Small intestine (tissue), 7 donors: ENCODE results near the gene NRM. TPM values are rescaled to one million over a fixed set of nuclear protein-coding genes. Genes with fewer than 3 reads are reported as not detected.
"Not testable (repeated sequence)": the region's sequence is repeated elsewhere in the genome, so short reads cannot be mapped to it uniquely, and the experiment has no call there.

ENCODE experiments used
- DNase-seq, 2 donors: peaks; one replicate each; pipeline versions ENCODE4 v3.0.0 to v3.0.0-alpha.2; 2013
- FAIRE-seq: peaks from 2 replicates; lab custom pipeline; 2012; peaks lifted over from hg19 to GRCh38; lab: Jason Lieb, UNC
- H3K27ac ChIP-seq, 3 donors: one replicate each; pipeline ENCODE4 v1.5.1; 2013; ENCODE audit warnings: low read length in 2 of 3, mild to moderate bottlenecking in 2 of 3, control low read depth in 1 of 3, inconsistent platforms in 1 of 3, low read depth in 1 of 3, moderate library complexity in 1 of 3
- H3K27me3 ChIP-seq, 3 donors: one replicate each; pipeline ENCODE4 v1.6.1; 2013; ENCODE audit warnings: low read length in 3 of 3, inconsistent platforms in 1 of 3; ENCODE audit not compliant: control insufficient read depth in 3 of 3, insufficient read depth in 3 of 3
- H3K36me3 ChIP-seq, 3 donors: one replicate each; pipeline ENCODE4 v1.6.1; 2013; ENCODE audit warnings: low read length in 3 of 3, inconsistent platforms in 1 of 3, low read depth in 1 of 3, mild to moderate bottlenecking in 1 of 3, moderate library complexity in 1 of 3; ENCODE audit not compliant: control insufficient read depth in 3 of 3, insufficient read depth in 2 of 3
- H3K4me1 ChIP-seq, 3 donors: one replicate each; pipeline ENCODE4 v1.6.1; 2013; ENCODE audit warnings: low read length in 2 of 3, inconsistent platforms in 1 of 3, low read depth in 1 of 3, mild to moderate bottlenecking in 1 of 3, moderate library complexity in 1 of 3; ENCODE audit not compliant: control insufficient read depth in 3 of 3, insufficient read depth in 2 of 3
- H3K4me3 ChIP-seq, 3 donors: one replicate each; pipeline ENCODE4 v1.5.1; 2013; ENCODE audit warnings: low read length in 3 of 3, control low read depth in 1 of 3, inconsistent platforms in 1 of 3, low read depth in 1 of 3, mild to moderate bottlenecking in 1 of 3, moderate library complexity in 1 of 3
- H3K9me3 ChIP-seq, 2 donors: one replicate each; pipeline ENCODE4 v1.6.1; 2013; ENCODE audit warnings: low read depth in 1 of 2, low read length in 1 of 2; ENCODE audit not compliant: control insufficient read depth in 2 of 2, insufficient read depth in 1 of 2
- WGBS, 3 donors: extraction: QIAGEN DNeasy Blood & Tissue Kit; methylation state at CpG; one replicate each; pipeline ENCODE4 v1.1.7; 2013; 5-methylcytosine and 5-hydroxymethylcytosine counted together
- polyA plus RNA-seq, 4 donors: library from polyadenylated mRNA; stranded (reverse) in 3 of 4; unstranded in 1 of 4; fragments of 200-250 nt in 3 of 4; fragments of 120-200 nt in 1 of 4; gene quantifications; one replicate each; pipeline versions ENCODE4 v1.2.1 to v1.2.3, GENCODE V29; 2013
- donor health status: healthy with polysubstance abuse.
- donor health status: control.
- donor health status: control.
- donor health status: Bipolar disorder and iron deficiency.
- donor health status: healthy.

NRM gene
- polyA plus RNA-seq, 4 donors: 1.1 to 14.2 (median 8.0) TPM

- peak within 1 kb of the TSS; percentile 81 to 90 (median 84) for H3K27ac ChIP-seq
- no peaks in the 10 kb centered on the region for H3K27me3 ChIP-seq
- peaks cover 11 to 43% (median 18%) of the 10 kb centered on the region in 3 donors for H3K36me3 ChIP-seq
- WGBS, 3 donors: 0 to 1% (median 1%) methylated on average over 57 of the region's 57 CpGs
- peaks cover 0 to 6% (median 5%) of the 10 kb centered on the region in 3 donors for H3K4me1 ChIP-seq
- no peak for FAIRE-seq
- no peaks in the 10 kb centered on the region for H3K9me3 ChIP-seq
- DNase-seq: peak; percentile 97 to 98
- H3K4me3 ChIP-seq: peak within 1 kb of the TSS; percentile 88 to 96 (median 88)
Measured at GRCh38 chr6:30672445-30673253, 18.1 kb downstream of the NRM start, which contains the start of gene DHX16. Gene DHX16, minus strand, starts transcription at chr6:30673006. Its CDS starts 165 bp downstream, at chr6:30672841.

GRCh38 chr6:30670760-30671527 lies 19.8 kb downstream of the NRM start:
- no peak overlapping the region for H3K4me3 ChIP-seq
- peaks cover 8 to 39% (median 12%) of the 10 kb centered on the region in 3 donors for H3K36me3 ChIP-seq
- no peaks in the 10 kb centered on the region for H3K9me3 ChIP-seq
- no peaks in the 10 kb centered on the region for H3K27me3 ChIP-seq
- no peak for FAIRE-seq
- DNase-seq: no peak
- H3K27ac ChIP-seq: no peak overlapping the region
- WGBS, 3 donors: 90 to 91% (median 90%) methylated on average over 27 of the region's 27 CpGs
- peaks cover 0 to 6% (median 5%) of the 10 kb centered on the region in 3 donors for H3K4me1 ChIP-seq

GRCh38 chr6:30666300-30666699 lies 24.5 kb downstream of the NRM start:
- H3K9me3 ChIP-seq, H3K27ac ChIP-seq, FAIRE-seq, DNase-seq, H3K27me3 ChIP-seq, H3K4me1 ChIP-seq, H3K4me3 ChIP-seq: not testable (repeated sequence)
- H3K36me3 ChIP-seq: peaks cover 21 to 84% (median 35%) of the 10 kb centered on the region in 3 donors
- 66 to 69% (median 68%) methylated on average over 2 of the region's 2 CpGs for WGBS, 3 donors

GRCh38 chr6:30664994-30665767 lies 25.6 kb downstream of the NRM start:
- Histone ChIP-seq H3K4me1 (no peaks in the 10 kb centered on the region), H3K36me3 (peaks cover 15 to 82% (median 30%) of the 10 kb centered on the region in 3 donors), H3K27ac (no peak overlapping the region), H3K27me3 (no peaks in the 10 kb centered on the region), H3K9me3 (no peaks in the 10 kb centered on the region), H3K4me3 (no peak overlapping the region)
- WGBS, 3 donors: 94 to 96% (median 94%) methylated on average over 32 to 34 of the region's 34 CpGs
- DNase-seq: no peak
- no peak for FAIRE-seq

- WGBS, 3 donors: 71 to 88% (median 80%) methylated on average over 5 of the region's 5 CpGs
- not testable (repeated sequence) for FAIRE-seq, H3K4me3 ChIP-seq, H3K27me3 ChIP-seq, H3K27ac ChIP-seq, H3K4me1 ChIP-seq, H3K9me3 ChIP-seq, DNase-seq
- peaks cover 39 to 92% (median 45%) of the 10 kb centered on the region in 3 donors for H3K36me3 ChIP-seq
Measured at GRCh38 chr6:30657922-30658321, 32.9 kb downstream of the NRM start.

- Histone ChIP-seq H3K9me3 (no peaks in the 10 kb centered on the region), H3K27me3 (no peaks in the 10 kb centered on the region), H3K27ac (no peak overlapping the region), H3K4me1 (no peaks in the 10 kb centered on the region), H3K36me3 (peaks cover 35 to 92% (median 46%) of the 10 kb centered on the region in 3 donors), H3K4me3 (no peak overlapping the region)
- DNase-seq: no peak
- no peak for FAIRE-seq
Measured at GRCh38 chr6:30657454-30657853, 33.3 kb downstream of the NRM start.

GRCh38 chr6:30656513-30656912 lies 34.3 kb downstream of the NRM start:
- no peak overlapping the region for H3K4me3 ChIP-seq
- peaks cover 28 to 89% (median 40%) of the 10 kb centered on the region in 3 donors for H3K36me3 ChIP-seq
- H3K9me3 ChIP-seq: no peaks in the 10 kb centered on the region
- no peak for DNase-seq
- H3K27ac ChIP-seq: no peak overlapping the region
- H3K27me3 ChIP-seq: no peaks in the 10 kb centered on the region
- no peaks in the 10 kb centered on the region for H3K4me1 ChIP-seq
- 71 to 82% (median 79%) methylated on average over 7 of the region's 7 CpGs for WGBS, 3 donors
- no peak for FAIRE-seq

- no peaks in the 10 kb centered on the region for H3K27me3 ChIP-seq
- H3K36me3 ChIP-seq: peaks cover 30 to 91% (median 37%) of the 10 kb centered on the region in 3 donors
- no peaks in the 10 kb centered on the region for H3K9me3 ChIP-seq
- WGBS, 3 donors: 97 to 100% (median 99%) methylated on average over 3 of the region's 3 CpGs
- H3K4me3 ChIP-seq: no peak overlapping the region
- no peaks in the 10 kb centered on the region for H3K4me1 ChIP-seq
- no peak for FAIRE-seq
- no peak overlapping the region for H3K27ac ChIP-seq
- DNase-seq: no peak
Measured at GRCh38 chr6:30655743-30656094, 35.1 kb downstream of the NRM start.
